Ectodermal cell (in vitro differentiated cells): ENCODE measurements around the gene MROH7.

Experiments
- H3K27ac ChIP-seq: 2 replicates; pipeline ENCODE4 v1.7.0; 2013; ENCODE audit warnings: mild to moderate bottlenecking, low read depth, low read length; ENCODE audit not compliant: insufficient read depth, poor library complexity, severe bottlenecking
- H3K27me3 ChIP-seq: 2 replicates; pipeline ENCODE4 v1.7.0; 2013; ENCODE audit warnings: mild to moderate bottlenecking, low read length; ENCODE audit not compliant: insufficient read depth, control insufficient read depth, poor library complexity, severe bottlenecking
- H3K36me3 ChIP-seq: one replicate; pipeline ENCODE4 v1.7.0; 2013; ENCODE audit warnings: low read length; ENCODE audit not compliant: control insufficient read depth, insufficient read depth
- H3K4me1 ChIP-seq: one replicate; pipeline ENCODE4 v1.7.0; 2013; ENCODE audit warnings: low read length; ENCODE audit not compliant: control insufficient read depth, insufficient read depth
- H3K4me3 ChIP-seq: 2 replicates; pipeline ENCODE4 v1.7.0; 2013; ENCODE audit warnings: low read depth, low read length, control low read depth; ENCODE audit not compliant: insufficient read depth
- H3K9me3 ChIP-seq: 2 replicates; pipeline ENCODE4 v1.7.0; 2013; ENCODE audit warnings: mild to moderate bottlenecking, low read length, moderate library complexity; ENCODE audit not compliant: control insufficient read depth
- WGBS, 2 experiments: methylation state at CpG; one replicate each; pipeline ENCODE4 v1.1.7; 2013; ENCODE audit warnings: missing lambda C conversion rate in 2 of 2; 5-methylcytosine and 5-hydroxymethylcytosine counted together

MROH7 gene

DNA sequence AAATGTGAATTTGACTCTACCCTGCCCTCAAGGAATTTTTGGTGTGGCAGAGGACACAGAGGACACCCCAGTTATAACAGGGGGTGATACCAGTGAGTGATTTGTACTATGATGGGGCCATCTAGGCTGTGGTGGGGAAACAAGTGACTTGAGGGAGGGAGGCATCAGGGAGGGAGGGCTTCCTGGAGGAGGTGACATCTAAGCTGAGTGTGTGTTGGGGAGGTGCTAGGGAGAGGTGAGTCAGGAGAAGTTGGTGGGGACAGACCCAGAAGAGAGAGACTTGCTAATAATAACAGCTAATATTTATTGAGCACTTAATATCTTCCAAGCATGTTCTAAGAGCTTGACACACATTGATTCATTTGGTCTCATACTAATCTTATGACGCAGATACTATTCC, 54.2 kb downstream of the MROH7 start:
- Histone ChIP-seq H3K27ac (no peak overlapping the region), H3K9me3 (no peaks in the 10 kb centered on the region), H3K36me3 (no peaks in the 10 kb centered on the region), H3K27me3 (no peaks in the 10 kb centered on the region), H3K4me1 (no peaks in the 10 kb centered on the region), H3K4me3 (no peak overlapping the region)
- 87 to 95% methylated on average over 1 of the region's 1 CpG for WGBS, 2 experiments

DNA sequence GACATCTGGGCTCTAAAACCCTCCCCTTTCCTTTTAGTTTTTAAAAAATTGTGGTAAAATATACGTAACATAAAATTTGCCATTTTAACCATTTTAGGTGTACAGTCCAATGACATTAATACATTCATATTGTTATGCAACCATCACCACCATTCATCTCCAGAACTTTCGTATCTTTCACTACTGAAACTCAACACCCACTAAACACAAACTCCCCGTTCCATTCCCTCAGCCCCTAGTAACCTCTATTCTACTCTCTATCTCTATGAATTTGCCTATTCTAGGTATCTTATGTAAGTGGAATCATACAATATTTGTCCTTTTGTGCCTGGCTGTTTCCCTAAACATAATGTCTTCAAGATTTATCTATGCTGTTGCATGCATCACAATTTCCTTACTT, 54.7 kb downstream of the MROH7 start:
- Histone ChIP-seq H3K4me1 (no peaks in the 10 kb centered on the region), H3K4me3 (no peak overlapping the region), H3K36me3 (no peaks in the 10 kb centered on the region), H3K9me3 (no peaks in the 10 kb centered on the region), H3K27ac (no peak overlapping the region), H3K27me3 (no peaks in the 10 kb centered on the region)
- 83 to 89% methylated on average over 3 of the region's 3 CpGs for WGBS, 2 experiments

DNA sequence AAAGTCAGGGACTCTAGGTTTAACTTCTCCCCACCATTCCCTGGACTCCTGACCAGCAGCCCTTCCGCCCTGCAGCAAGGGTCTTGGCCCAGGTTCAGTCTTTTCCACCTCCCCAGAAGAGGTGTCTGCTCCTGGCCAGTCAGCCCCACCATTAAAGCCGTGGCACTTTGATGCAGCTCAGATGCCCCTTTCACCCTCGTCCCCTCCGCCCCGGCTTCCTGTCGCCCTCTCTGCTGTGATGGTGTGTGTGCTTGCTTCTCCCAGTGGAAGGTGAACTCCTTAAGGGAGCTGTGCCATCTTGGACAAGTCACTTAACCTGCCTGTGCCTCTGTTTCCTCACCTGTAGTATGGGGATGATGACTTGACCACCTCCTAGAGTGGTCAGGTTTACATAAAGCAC, 56.3 kb downstream of the MROH7 start:
- Histone ChIP-seq H3K27me3 (no peaks in the 10 kb centered on the region), H3K36me3 (no peaks in the 10 kb centered on the region), H3K4me3 (no peak overlapping the region), H3K9me3 (no peaks in the 10 kb centered on the region), H3K27ac (no peak overlapping the region), H3K4me1 (no peaks in the 10 kb centered on the region)
- WGBS, 2 experiments, result 88 to 92% methylated on average over 6 of the region's 6 CpGs

DNA sequence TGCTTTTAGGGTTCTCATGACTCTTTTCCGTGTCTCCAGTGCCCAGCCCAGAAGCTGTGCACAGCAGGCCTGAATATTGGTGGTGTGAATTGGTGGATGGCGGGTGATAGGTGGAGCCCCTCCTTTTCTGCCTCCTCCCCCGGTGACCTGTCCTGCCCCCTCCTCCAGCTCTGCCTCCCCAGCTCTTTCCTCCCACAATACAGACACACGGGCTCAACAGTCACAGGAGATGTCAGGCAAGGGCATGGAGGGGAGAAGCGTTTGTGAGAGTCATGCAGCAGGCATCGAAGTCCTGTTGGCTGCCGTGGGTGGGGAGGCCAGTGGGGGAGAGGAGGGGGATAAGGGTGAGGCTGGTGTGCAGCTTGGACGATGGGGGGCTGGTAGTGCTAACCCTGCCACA, 56.8 kb downstream of the MROH7 start:
- 76 to 88% methylated on average over 6 to 8 of the region's 8 CpGs for WGBS, 2 experiments
- Histone ChIP-seq H3K4me3 (no peak overlapping the region), H3K4me1 (no peaks in the 10 kb centered on the region), H3K27me3 (no peaks in the 10 kb centered on the region), H3K9me3 (no peaks in the 10 kb centered on the region), H3K36me3 (no peaks in the 10 kb centered on the region), H3K27ac (no peak overlapping the region)

DNA sequence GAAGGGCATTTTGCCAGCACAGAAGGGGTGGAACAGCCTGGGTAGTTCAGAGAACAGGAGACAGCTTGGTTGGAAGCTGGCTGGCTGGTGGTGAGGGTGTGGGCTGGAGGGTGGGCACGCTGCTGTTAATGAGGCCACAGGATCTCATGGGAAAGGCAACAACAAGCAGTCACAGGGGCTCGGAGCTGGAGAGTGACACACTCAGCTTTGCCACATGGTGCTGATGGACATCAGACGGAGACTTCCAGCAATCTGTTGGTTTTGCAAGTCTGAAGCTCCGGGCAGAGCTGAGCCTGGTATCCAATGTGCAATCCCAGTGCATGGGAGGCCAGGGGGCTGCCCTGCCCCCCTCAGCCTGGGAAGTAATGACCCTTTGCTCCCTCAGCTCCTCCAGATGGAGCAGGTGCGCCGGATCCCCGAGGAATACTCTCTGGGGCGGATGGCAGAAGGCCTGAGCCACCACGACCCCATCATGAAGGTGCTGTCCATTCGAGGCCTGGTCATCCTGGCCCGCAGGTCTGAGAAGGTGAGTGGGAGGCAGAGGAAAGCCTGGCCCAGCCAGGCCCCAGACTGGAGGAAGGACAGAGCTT, 58.4 kb downstream of the MROH7 start:
- Histone ChIP-seq H3K9me3 (no peaks in the 10 kb centered on the region), H3K27me3 (no peaks in the 10 kb centered on the region)
- WGBS, 2 experiments, result 90 to 94% methylated on average over 11 of the region's 11 CpGs

DNA sequence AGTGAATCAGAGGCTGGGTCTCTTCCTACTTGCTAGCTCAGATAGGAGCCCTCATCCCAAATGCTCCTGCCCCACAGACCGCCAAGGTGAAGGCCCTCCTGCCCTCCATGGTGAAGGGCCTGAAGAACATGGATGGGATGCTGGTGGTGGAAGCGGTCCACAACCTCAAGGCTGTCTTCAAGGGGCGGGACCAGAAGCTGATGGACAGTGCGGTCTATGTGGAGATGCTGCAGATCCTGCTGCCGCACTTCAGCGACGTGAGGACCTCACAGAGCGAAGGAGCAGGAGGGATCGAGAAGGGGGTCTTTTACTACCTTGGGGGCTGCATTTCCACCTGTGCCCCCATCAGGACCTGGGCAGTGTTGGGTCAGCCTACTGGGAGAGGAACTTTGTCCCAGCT, 59.5 kb downstream of the MROH7 start:
- 95 to 96% methylated on average over 9 of the region's 9 CpGs for WGBS, 2 experiments
- no peaks in the 10 kb centered on the region for H3K36me3 ChIP-seq
- H3K4me1 ChIP-seq, result no peaks in the 10 kb centered on the region
- H3K27me3 ChIP-seq, result peaks cover 4% of the 10 kb centered on the region
- H3K4me3 ChIP-seq, result no peak overlapping the region
- H3K9me3 ChIP-seq, result no peaks in the 10 kb centered on the region
- H3K27ac ChIP-seq, result no peak overlapping the region

More for the DNA sequence above, 58.4 kb downstream of the MROH7 start:
- H3K4me1 ChIP-seq, result no peaks in the 10 kb centered on the region
- no peak overlapping the region for H3K4me3 ChIP-seq
- no peak overlapping the region for H3K27ac ChIP-seq
- no peaks in the 10 kb centered on the region for H3K36me3 ChIP-seq

DNA sequence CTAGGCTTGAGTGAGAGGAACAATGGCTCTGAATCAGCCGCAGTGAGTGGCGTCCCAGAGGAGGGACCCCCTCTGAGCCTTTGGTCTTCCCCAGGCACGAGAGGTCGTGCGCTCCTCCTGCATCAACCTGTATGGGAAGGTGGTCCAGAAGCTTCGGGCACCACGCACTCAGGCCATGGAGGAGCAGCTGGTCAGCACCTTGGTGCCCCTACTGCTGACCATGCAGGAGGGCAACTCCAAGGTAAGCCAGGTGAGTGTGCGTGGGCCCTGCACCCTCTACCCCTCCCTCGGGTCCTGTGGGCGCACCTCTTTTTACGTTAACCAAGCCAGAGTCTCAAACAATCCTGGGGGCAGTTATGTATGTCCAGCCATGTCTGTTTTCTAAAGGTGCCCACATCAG, 60.4 kb downstream of the MROH7 start:
- no peaks in the 10 kb centered on the region for H3K9me3 ChIP-seq
- no peak overlapping the region for H3K27ac ChIP-seq
- H3K4me3 ChIP-seq, result no peak overlapping the region
- WGBS, 2 experiments, result 84 to 86% methylated on average over 11 of the region's 11 CpGs
- peaks cover 7% of the 10 kb centered on the region for H3K27me3 ChIP-seq
- no peaks in the 10 kb centered on the region for H3K36me3 ChIP-seq
- H3K4me1 ChIP-seq, result no peaks in the 10 kb centered on the region

DNA sequence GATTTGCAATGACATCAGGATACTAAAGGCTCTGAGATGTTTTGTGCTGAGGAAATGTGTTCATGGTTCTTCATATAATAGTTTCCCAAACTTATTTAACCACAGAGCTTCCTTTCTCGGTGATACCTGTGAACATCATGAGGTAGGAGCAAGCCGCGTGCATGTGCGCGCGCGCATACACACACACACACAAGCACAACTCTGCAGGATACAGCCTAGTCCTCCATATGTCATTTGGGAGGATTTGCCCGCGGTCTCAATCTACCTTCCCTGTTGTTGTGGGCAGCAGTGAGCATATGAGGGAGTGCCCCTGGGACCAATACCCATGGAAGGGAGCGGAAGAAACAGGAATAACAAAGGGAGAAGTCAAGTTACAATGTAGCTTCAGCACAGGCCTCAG, 61.9 kb downstream of the MROH7 start:
- no peak overlapping the region for H3K4me3 ChIP-seq
- WGBS, 2 experiments, result 92 to 96% methylated on average over 10 of the region's 10 CpGs
- no peak overlapping the region for H3K27ac ChIP-seq
- no peaks in the 10 kb centered on the region for H3K36me3 ChIP-seq
- no peaks in the 10 kb centered on the region for H3K4me1 ChIP-seq
- no peaks in the 10 kb centered on the region for H3K9me3 ChIP-seq
- H3K27me3 ChIP-seq, result peaks cover 20% of the 10 kb centered on the region

DNA sequence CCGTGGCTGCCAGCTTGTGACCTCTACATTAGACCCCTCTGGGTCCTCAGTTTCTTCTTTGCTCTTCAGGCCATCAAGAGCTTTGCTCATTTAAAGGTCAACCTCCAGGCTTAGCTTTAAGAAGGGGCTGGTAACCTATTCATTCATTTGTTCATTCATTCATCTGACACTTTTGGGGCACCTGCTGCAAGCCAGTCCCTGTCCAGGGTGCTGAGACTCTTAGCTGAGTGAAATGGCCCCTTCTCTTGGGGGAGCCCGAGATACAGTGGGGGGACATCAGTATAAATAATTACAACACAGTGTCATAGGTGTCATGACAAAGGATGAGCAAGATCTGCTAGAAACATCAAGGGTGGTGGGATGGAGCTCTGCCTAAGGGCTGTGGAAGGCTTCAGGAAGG, 63.6 kb downstream of the MROH7 start:
- H3K4me1 ChIP-seq, result no peaks in the 10 kb centered on the region
- no peaks in the 10 kb centered on the region for H3K9me3 ChIP-seq
- 66 to 70% methylated on average over 2 of the region's 2 CpGs for WGBS, 2 experiments
- no peak overlapping the region for H3K27ac ChIP-seq
- H3K27me3 ChIP-seq, result peaks cover 21% of the 10 kb centered on the region
- no peaks in the 10 kb centered on the region for H3K36me3 ChIP-seq
- no peak overlapping the region for H3K4me3 ChIP-seq

DNA sequence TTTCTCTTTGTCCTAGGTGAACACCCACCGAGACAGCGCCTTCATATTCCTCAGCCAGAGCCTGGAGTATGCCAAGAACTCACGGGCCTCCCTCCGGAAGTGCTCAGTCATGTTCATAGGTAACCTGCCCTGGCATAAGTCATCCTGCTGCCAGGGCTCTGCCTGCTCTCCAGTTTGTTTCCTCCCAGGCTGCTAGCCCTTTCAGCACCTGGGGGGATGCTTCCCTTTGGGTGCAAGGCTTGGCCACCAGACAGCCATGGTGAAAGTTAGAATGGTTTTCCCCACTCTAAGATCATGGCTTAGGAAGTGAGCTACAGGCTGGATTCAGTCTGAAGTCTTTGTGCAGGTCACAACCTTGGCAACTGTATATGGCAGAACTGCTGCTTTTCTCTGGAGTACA, 64.8 kb downstream of the MROH7 start:
- no peak overlapping the region for H3K4me3 ChIP-seq
- no peak overlapping the region for H3K27ac ChIP-seq
- H3K9me3 ChIP-seq, result no peaks in the 10 kb centered on the region
- H3K36me3 ChIP-seq, result no peaks in the 10 kb centered on the region
- no peaks in the 10 kb centered on the region for H3K4me1 ChIP-seq
- WGBS, 2 experiments, result 88 to 89% methylated on average over 4 of the region's 4 CpGs
- H3K27me3 ChIP-seq, result peaks cover 21% of the 10 kb centered on the region

DNA sequence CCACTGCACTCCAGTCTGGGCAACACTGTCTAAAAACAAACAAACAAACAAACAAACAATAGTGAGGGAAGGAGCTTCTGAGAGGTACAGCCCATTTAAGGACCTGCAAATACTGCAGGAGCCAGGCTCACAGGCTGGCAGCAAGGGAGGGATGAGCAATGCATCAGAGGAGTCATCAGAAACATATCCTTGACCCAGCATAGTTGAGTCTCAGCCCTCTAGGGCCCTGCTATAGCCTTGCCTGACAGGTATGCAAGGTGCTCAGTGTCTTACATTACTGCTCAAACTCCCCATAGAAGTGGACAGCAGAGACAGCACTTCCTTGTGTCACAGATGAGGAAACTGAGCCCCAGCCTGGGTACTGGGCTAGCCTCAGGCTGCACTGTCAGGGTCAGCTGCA, 66.8 kb downstream of the MROH7 start:
- H3K9me3 ChIP-seq, result no peaks in the 10 kb centered on the region
- H3K4me3 ChIP-seq, result no peak overlapping the region
- H3K27ac ChIP-seq, result no peak overlapping the region
- no peaks in the 10 kb centered on the region for H3K36me3 ChIP-seq
- peaks cover 25% of the 10 kb centered on the region for H3K27me3 ChIP-seq
- H3K4me1 ChIP-seq, result no peaks in the 10 kb centered on the region
